ENCODE measurements around the gene LRRC8A.
A peak's percentile ranks its signal among the peaks of the same experiment; 100 is the strongest.

LRRC8A gene

GRCh38 chr9:128902351-128903078 lies 20.6 kb downstream of the LRRC8A start:
- peak; percentile 82 to 87 for DNase-seq

GRCh38 chr9:128903079-128903461 lies 21.1 kb downstream of the LRRC8A start:
- DNase-seq = no peak

- DNase-seq = no peak
These were observed 22.1 kb downstream of the LRRC8A start for GRCh38 chr9:128903871-128904620.

- DNase-seq = no peak
These were observed 24.0 kb downstream of the LRRC8A start for GRCh38 chr9:128905964-128906363.

GRCh38 chr9:128906741-128907140 lies 24.8 kb downstream of the LRRC8A start:
- DNase-seq = no peak

- no peak for DNase-seq
These were observed 26.4 kb downstream of the LRRC8A start for GRCh38 chr9:128908372-128908771.

- no peak for DNase-seq
These were observed 27.9 kb downstream of the LRRC8A start for GRCh38 chr9:128909859-128910258.

GRCh38 chr9:128910906-128911305 lies 29.0 kb downstream of the LRRC8A start:
- no peak for DNase-seq

- DNase-seq = no peak
These were observed 29.6 kb downstream of the LRRC8A start for GRCh38 chr9:128911529-128912035.

- DNase-seq = no peak
These were observed 30.4 kb downstream of the LRRC8A start for GRCh38 chr9:128912270-128912853.

GRCh38 chr9:128913048-128913900 lies 31.3 kb downstream of the LRRC8A start:
- DNase-seq = no peak

GRCh38 chr9:128913995-128914772 lies 32.3 kb downstream of the LRRC8A start:
- no peak for DNase-seq

- DNase-seq = no peak
These were observed 34.3 kb downstream of the LRRC8A start for GRCh38 chr9:128916204-128916603.

GRCh38 chr9:128916745-128917144 lies 34.8 kb downstream of the LRRC8A start:
- DNase-seq = no peak

- no peak for DNase-seq
These were observed 35.4 kb downstream of the LRRC8A start for GRCh38 chr9:128917151-128917849.

- DNase-seq = no peak
These were observed 37.0 kb downstream of the LRRC8A start for GRCh38 chr9:128918921-128919320.

- DNase-seq = no peak
These were observed 37.6 kb downstream of the LRRC8A start for GRCh38 chr9:128919402-128920089.

- DNase-seq = no peak
These were observed 38.6 kb downstream of the LRRC8A start, which contains the start of gene PHYHD1 for GRCh38 chr9:128920381-128921058. Gene PHYHD1, plus strand, starts transcription at chr9:128920982. Its CDS starts 1,342 bp downstream, at chr9:128922324.

- no peak for DNase-seq
These were observed 40.2 kb downstream of the LRRC8A start for GRCh38 chr9:128921881-128922763.

Data from CD4-positive, alpha-beta T cell treated with Interferon alpha-2 for 1 hour (primary cell).